Ovary (tissue), 9 donors: ENCODE data around the gene WDR75. TPM values are rescaled to one million over a fixed set of nuclear protein-coding genes. Genes with fewer than 3 reads are reported as not detected.
"Not testable (repeated sequence)": the region's sequence is repeated elsewhere in the genome, so short reads cannot be mapped to it uniquely, and the experiment has no call there.

ENCODE experiments used
- DNase-seq, 5 donors: peaks; one replicate each; pipeline ENCODE4 v3.0.0-alpha.2; 2019 to 2020
- H3K27ac ChIP-seq, 2 donors: fragments of 200-600 bp; one replicate each; pipeline versions ENCODE4 v1.5.1 to v1.8.0; 2019 to 2022
- H3K27me3 ChIP-seq: fragments of 200-600 bp; one replicate; pipeline ENCODE4 v1.8.0; 2022
- H3K36me3 ChIP-seq: fragments of 200-600 bp; sonication (generic); one replicate; pipeline ENCODE4 v1.5.1; 2019
- H3K4me1 ChIP-seq: one replicate; pipeline ENCODE4 v1.8.1; 2013; ENCODE audit warnings: mild to moderate bottlenecking, moderate library complexity; ENCODE audit not compliant: insufficient read depth
- H3K4me3 ChIP-seq: fragments of 200-600 bp; sonication (generic); one replicate; pipeline ENCODE4 v1.5.1; 2017
- H3K9me3 ChIP-seq, 2 donors: fragments of 200-600 bp in 1 of 2; sonication (generic) in 1 of 2; one replicate each; pipeline versions ENCODE4 v1.5.1 to v1.8.1; 2013 to 2019; ENCODE audit warnings: mild to moderate bottlenecking in 1 of 2, moderate library complexity in 1 of 2
- EP300 ChIP-seq: sonication (generic); formaldehyde crosslinking; IDR thresholded peaks from one replicate; pipeline ENCODE4 v1.6.1; 2017; ENCODE audit warnings: antibody characterized with exemption
- POLR2A ChIP-seq: fragments of 450-650 bp; IDR thresholded peaks from one replicate; pipeline ENCODE4 v1.6.1; 2017; ENCODE audit warnings: antibody characterized with exemption, mild to moderate bottlenecking, moderate library complexity
- WGBS, 3 donors: extraction: QIAGEN DNeasy Blood & Tissue Kit in 1 of 3; methylation state at CpG; one replicate each; pipeline versions ENCODE4 v1.1.5 to v1.1.7; 2013 to 2017; 5-methylcytosine and 5-hydroxymethylcytosine counted together
- intact Hi-C, 4 donors: fragments of 100-400 bp; cut with DNase I; formaldehyde crosslinking; loops; one replicate each; pipeline versions ENCODE4 v1.11.0 to v1.15.1; 2022 to 2023
- polyA plus RNA-seq, 2 donors: library from polyadenylated mRNA; stranded (reverse); fragments of 200-250 nt in 1 of 2; fragments of 350-450 nt in 1 of 2; fragmentation: Illumina TruSeq in 1 of 2; extraction: RNeasy Lipid Tissue Mini Kit (QIAGEN cat#74804) in 1 of 2; gene quantifications; one replicate each; pipeline ENCODE4 v1.2.3, GENCODE V29; 2013 to 2014
- total RNA-seq, 7 donors: library from RNA; depleted of rRNA in 2 of 7; stranded (reverse); fragments of >200 nt in 2 of 7; fragmentation: NEBNext Ultra II Directional in 3 of 7; extraction: Animal tissue kit (Norgen Biotek cat#: 25700) in 3 of 7; gene quantifications; one replicate each; pipeline versions ENCODE4 v1.1.0 to v1.2.4, GENCODE V29; 2016 to 2023
- TF ChIP-seq, protein P1 (sequence below), 3 donors: fragments of 450-650 bp in 2 of 3; fragments of 200-600 bp in 1 of 3; IDR thresholded peaks; one replicate each; pipeline versions ENCODE4 v1.5.1 to v1.8.0; 2016 to 2022; ENCODE audit warnings: antibody characterized with exemption in 3 of 3, mild to moderate bottlenecking in 1 of 3
- donor health status: DM: no; HTN: no; CAD: no; lungs with moderate emphysema.
- donor health status: DM: no; HTN: no; CAD: no.
- donor health status: Bipolar disorder and iron deficiency.
- donor health status: DM: yes; HTN: yes; CAD: no.
- donor health status: DM: no; HTN: no; CAD: no.
- donor health status: DM: yes; HTN: yes; CAD: no.

Gene WDR75
- total and polyA plus RNA-seq, 9 donors = 22.8 to 41.3 (median 34.2) TPM

DNA sequence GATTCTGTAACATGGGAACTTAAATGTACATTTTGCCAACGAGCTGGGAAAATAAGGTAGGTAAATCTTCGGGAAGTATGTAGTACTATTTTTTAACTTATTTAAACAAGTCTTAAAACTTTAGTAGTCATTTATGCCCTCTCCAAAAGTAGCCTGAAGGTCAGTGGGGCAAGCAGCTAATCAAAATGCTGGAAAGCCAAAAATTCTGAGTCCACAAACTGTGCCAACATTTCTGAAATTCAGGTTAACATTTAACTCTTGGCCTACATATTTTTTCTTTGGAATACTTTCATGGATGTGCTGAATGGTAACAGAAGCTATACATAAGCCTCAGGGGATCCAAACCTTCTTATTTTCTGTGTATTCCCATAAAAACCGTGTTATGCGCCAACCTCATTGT is 26.3 kb downstream of the WDR75 start:
- TF ChIP-seq POLR2A (no peak), EP300 (no peak)
- TF ChIP-seq, protein P1, sequence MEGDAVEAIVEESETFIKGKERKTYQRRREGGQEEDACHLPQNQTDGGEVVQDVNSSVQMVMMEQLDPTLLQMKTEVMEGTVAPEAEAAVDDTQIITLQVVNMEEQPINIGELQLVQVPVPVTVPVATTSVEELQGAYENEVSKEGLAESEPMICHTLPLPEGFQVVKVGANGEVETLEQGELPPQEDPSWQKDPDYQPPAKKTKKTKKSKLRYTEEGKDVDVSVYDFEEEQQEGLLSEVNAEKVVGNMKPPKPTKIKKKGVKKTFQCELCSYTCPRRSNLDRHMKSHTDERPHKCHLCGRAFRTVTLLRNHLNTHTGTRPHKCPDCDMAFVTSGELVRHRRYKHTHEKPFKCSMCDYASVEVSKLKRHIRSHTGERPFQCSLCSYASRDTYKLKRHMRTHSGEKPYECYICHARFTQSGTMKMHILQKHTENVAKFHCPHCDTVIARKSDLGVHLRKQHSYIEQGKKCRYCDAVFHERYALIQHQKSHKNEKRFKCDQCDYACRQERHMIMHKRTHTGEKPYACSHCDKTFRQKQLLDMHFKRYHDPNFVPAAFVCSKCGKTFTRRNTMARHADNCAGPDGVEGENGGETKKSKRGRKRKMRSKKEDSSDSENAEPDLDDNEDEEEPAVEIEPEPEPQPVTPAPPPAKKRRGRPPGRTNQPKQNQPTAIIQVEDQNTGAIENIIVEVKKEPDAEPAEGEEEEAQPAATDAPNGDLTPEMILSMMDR (IDR thresholded peaks at IDR 0.05) = no peak
- Histone ChIP-seq H3K27ac (no peak overlapping the region), H3K36me3 (no peaks in the 10 kb centered on the region), H3K4me3 (no peak overlapping the region), H3K27me3 (no peaks in the 10 kb centered on the region), H3K4me1 (peaks cover 1% of the 10 kb centered on the region), H3K9me3 (no peaks in the 10 kb centered on the region)
- 76 to 86% (median 82%) methylated on average over 4 of the region's 4 CpGs for WGBS, 3 donors
- intact Hi-C loops = no loop called here
- no peak for DNase-seq

DNA sequence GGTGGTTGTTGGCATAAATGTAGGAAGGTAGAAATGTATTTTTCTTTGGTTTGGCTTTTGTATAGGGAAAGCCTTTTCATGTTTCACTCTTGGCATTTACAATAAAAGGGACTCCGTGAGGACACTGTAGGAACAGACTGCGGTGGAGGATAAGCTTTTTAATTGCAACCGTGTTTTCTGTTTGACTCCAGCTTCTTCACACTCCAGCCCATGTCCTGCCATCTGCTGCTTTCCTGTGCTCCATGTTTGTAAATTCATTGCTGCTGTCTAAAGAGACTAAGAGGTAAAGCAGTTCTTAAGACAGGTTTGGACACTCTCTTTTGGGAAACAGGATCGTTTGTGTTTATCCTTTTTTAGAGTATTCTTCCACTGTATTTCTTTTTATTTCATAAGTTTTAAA is 33.3 kb downstream of the WDR75 start:
- TF ChIP-seq POLR2A = no peak
- TF ChIP-seq, protein P1 (IDR thresholded peaks at IDR 0.05) = no peak
- TF ChIP-seq EP300 = no peak
- no peaks in the 10 kb centered on the region for H3K27me3 ChIP-seq
- intact Hi-C loops = loop anchor here in 1 of 4 donors (5.0 kb wide), 1 partner anchor 103 kb away; no protein-coding TSS in a partner anchor

DNA sequence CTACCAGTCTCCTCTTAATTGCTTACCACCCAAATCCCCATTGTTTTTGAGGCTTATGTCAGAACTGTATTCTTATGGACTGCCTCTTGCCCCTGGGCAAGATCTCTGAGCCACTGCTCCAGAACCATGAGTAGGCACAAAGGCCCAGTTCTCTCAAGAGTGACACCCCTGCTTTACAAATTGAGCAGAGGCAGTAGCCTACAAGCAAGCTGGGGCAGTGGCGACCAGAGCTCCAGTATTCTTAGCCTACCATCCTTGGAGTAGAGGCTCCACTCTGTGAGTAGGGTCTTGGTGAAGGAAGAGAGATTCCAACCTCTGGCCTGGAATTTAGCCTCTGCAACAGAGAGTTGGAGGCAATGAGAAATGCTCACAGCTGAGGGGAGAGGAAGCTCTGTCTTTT is 36.5 kb downstream of the WDR75 start:
- H3K9me3 ChIP-seq = no peaks in the 10 kb centered on the region
- no peak for DNase-seq
- H3K4me3 ChIP-seq = no peak overlapping the region
- TF ChIP-seq EP300 (no peak), POLR2A (no peak)
- TF ChIP-seq, protein P1 (IDR thresholded peaks at IDR 0.05) = no peak
- H3K27me3 ChIP-seq = no peaks in the 10 kb centered on the region
- no peak overlapping the region for H3K27ac ChIP-seq
- WGBS, 3 donors = 98 to 100% (median 100%) methylated on average over 1 of the region's 1 CpG
- H3K4me1 ChIP-seq = peaks cover 1% of the 10 kb centered on the region
- H3K36me3 ChIP-seq = no peaks in the 10 kb centered on the region
- intact Hi-C loops = no loop called here

More for the DNA sequence above, 33.3 kb downstream of the WDR75 start:
- no peak overlapping the region for H3K27ac ChIP-seq
- H3K36me3 ChIP-seq = no peaks in the 10 kb centered on the region
- no peaks in the 10 kb centered on the region for H3K4me1 ChIP-seq
- H3K4me3 ChIP-seq = no peak overlapping the region
- no peaks in the 10 kb centered on the region for H3K9me3 ChIP-seq
- DNase-seq = no peak
- 80 to 87% (median 86%) methylated on average over 4 of the region's 4 CpGs for WGBS, 3 donors

DNA sequence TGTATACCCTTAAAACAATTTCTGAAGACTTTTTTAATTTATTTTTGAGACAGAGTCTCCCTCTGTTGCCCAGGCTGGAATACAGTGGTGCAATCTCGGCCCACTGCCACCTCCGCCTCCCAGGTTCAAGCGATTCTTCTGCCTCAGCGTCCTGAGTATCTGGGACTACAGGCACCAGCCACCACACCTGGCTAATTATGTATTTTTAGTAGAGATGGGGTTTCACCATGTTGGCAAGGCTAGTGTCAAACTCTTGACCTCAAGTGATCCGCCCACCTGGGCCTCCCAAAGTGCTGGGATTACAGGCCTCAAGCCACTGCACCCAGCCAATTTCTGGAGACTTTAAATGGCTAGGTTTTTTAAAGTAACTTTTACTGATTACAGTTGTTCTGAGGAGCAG is 37.0 kb downstream of the WDR75 start:
- H3K27me3 ChIP-seq, H3K9me3 ChIP-seq, H3K27ac ChIP-seq, H3K4me1 ChIP-seq, DNase-seq, H3K36me3 ChIP-seq, H3K4me3 ChIP-seq, intact Hi-C loops: not testable (repeated sequence)
- WGBS, 3 donors = 95 to 99% (median 97%) methylated on average over 5 of the region's 5 CpGs

DNA sequence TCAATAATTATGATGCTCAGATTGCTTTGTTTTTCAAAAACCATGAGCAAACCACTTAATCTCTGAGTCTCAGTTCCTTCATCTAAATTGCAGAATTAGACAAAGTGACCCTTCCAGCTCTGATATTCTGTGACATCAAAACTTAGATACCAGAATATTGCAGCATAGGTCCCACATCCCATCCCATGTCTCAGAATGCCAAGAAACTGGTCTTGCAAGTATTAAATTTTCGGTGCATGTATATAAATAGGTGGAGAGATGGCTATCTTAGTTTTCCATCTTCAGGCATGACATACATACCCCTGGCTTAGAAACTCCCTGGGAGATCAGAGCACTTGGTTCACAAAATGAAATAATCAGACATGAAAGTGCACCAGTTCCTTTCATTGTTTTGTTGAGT is 39.8 kb downstream of the WDR75 start:
- 92 to 100% (median 97%) methylated on average over 1 of the region's 1 CpG for WGBS, 3 donors
- Histone ChIP-seq H3K9me3 (no peaks in the 10 kb centered on the region), H3K27ac (no peak overlapping the region), H3K4me3 (no peak overlapping the region), H3K36me3 (no peaks in the 10 kb centered on the region), H3K4me1 (peaks cover 1% of the 10 kb centered on the region), H3K27me3 (no peaks in the 10 kb centered on the region)
- TF ChIP-seq POLR2A (no peak), EP300 (no peak)
- TF ChIP-seq, protein P1 (IDR thresholded peaks at IDR 0.05) = no peak
- intact Hi-C loops = no loop called here
- no peak for DNase-seq
